HG03442 (cell line): ENCODE data around the gene RNF180.
"Not testable (repeated sequence)": the region's sequence is repeated elsewhere in the genome, so short reads cannot be mapped to it uniquely, and the experiment has no call there.

Source experiments
- ATAC-seq: cut with Tn5 transposase; IDR thresholded peaks from one replicate; pipeline ENCODE4 v1.9.1; 2021; ENCODE audit warnings: mild to moderate bottlenecking, moderate library complexity; ENCODE audit not compliant: unreplicated experiment

The RNF180 gene

GRCh38 chr5:64176301-64176700 lies 10.7 kb downstream of the RNF180 start:
- ATAC-seq, result no peak

DNA sequence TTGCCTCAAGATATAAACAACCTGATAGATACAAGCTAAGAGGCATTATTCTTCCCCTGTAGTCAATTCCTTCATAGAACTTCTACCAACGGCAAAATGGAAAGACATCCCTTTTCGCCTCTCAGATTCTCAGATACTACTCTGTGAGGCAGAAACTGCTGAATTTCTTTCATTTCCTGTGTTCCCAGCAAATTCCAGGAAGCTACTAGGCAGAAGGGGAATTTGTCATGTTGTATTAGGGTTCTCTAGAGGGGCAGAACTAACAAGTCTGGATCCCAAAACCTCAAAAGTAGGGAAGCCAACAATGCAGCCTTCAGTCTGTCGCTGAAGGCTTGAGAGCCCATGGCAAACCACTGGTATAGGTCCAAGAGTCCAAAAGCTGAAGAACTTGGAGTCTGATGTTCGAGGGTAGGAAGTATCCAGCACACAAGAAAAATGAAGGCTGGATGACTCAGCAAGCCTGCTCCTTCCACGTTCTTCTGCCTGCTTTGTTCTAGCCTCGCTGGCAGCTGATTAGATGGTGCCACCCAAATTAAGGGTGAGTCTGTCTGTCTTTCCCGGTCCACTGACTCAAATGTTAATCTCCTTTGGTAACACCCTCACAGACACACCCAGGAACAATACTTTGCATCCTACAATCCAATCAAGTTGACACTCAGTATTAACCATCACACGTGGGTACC lies 15.2 kb downstream of the RNF180 start:
- no peak for ATAC-seq

- no peak for ATAC-seq
Measured at GRCh38 chr5:64181440-64181839, 15.8 kb downstream of the RNF180 start.

GRCh38 chr5:64183956-64184355 lies 18.3 kb downstream of the RNF180 start:
- ATAC-seq, result no peak

DNA sequence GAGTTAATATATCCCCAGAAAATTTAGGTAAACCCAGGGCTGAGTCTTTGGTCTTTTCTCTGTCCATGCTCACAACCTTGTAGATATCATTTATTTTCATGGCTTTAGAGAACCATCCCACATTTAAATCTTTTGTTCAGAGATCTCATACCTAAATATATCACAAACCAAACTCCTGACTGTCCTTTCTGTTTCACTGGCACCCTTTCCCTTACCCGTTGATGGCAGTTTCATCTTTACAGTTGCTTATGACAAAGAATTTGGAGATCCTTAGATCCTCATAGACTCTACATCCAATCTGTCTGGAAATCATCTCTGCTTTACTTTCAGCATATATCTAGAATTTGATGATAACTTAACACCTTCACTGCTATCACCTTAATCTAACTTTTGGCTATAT lies 19.2 kb downstream of the RNF180 start:
- no peak for ATAC-seq

DNA sequence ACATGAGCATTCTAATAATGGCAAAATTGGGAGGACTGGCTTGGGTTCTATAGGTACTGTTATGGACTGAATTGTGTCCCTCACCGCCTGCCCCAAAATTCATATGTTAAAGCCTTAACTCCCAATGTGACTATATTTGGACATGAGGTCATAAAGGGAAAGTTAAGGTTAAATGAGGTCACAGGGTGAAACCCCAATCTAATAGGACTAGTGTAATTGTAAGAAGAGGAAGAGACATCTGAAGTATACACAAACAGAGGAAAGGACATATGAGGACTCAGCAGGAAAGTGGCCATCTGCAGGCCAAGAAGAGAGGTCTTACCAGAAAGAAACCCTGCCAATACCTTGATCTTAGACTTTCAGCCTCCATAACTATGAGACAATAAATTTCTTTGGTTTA lies 23.1 kb downstream of the RNF180 start:
- no peak for ATAC-seq

DNA sequence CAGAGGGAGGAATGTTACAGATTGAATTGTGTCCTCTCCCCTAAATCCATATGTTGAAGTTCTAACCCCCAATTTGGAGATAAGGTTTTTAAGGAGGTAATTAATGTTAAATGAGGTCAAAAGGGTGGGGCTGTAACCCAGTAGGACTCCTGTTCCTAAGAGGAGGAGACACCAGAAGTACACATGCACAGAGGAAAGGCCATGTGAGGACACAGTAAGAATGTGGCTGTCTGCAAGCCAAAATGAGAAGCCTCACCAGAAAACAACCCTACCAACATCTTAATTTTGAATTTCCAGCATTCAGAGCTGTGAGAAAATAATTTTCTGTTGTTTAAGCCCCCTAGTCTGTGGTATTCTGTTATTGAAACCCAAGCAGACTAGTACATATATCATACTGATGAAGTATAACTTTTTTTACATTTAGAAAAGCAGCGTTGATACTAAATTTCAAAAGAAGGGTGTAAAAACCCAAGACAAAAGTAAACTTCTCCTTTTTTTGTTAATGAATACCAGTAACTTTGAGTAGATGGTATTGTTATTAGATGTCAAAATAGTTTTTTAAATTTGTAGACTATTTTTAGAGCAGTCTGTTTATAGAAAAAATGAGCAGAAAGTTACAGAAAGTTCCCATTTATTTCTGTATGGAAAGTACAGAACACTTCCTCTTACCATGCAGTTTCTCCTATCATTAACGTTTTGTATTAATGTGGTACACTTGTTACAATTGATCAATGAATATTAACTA lies 25.1 kb downstream of the RNF180 start:
- no peak for ATAC-seq

DNA sequence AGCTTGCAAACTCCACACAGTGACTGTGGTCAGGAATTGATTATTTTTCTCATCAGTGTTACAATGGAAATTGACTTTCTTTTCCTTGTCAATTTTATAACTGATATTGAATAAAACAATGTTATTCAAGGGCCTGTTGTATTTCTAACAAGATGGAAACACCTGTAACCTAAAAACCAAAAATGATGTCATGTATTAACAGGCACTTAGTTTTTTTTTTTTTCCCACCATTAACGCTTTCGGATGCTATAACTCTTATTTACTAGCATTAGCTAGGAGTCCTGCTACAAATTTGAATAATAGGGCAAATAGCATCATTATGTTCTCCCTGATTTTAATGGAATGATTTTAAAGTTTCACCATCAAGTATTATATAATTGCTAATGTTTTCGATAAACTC lies 30.3 kb downstream of the RNF180 start:
- ATAC-seq, result no peak

DNA sequence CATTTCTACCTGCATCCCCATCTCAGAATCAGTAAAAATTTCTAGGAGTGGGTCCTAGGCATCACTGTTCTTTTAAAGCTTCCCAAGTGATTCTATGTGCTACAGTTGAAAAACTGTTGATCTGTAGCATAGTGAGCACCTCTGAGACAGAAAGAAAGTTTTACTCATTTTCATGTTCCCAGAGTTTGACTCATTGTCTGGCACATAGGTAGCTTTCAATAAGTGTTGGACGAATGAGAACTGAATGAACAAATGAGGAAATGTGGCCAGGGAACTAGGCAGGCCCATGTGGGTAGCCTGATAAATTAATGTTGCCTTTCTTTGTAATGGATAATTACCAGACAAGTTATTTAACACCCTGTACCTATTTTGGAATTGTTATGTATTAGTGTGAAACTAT lies 33.8 kb downstream of the RNF180 start:
- no peak for ATAC-seq

GRCh38 chr5:64201996-64202395 lies 36.4 kb downstream of the RNF180 start:
- ATAC-seq, result no peak

DNA sequence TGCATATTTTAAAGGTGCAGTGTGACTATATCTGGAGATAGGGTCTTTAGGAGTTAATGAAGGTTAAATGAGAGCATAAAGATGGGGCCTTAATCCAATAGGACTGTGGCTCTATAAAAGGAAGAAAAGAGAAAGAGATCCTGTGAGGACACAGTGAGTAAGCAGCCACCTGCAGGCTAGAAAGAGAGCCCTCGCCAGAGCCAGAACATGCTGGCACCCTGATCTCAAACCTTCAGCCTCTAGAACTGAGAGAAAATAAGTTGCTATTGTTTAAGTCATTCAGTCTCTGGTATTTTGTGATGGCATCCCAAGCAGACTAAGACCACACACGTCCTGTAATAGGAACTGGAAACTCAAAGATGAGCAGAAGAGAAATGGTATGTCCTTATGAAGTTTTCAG lies 41.0 kb downstream of the RNF180 start:
- no peak for ATAC-seq

GRCh38 chr5:64207978-64208377 lies 42.3 kb downstream of the RNF180 start:
- no peak for ATAC-seq

GRCh38 chr5:64209353-64209752 lies 43.7 kb downstream of the RNF180 start:
- ATAC-seq, result no peak

- no peak for ATAC-seq
Measured at GRCh38 chr5:64210866-64211265, 45.2 kb downstream of the RNF180 start.

GRCh38 chr5:64213011-64213410 lies 47.4 kb downstream of the RNF180 start:
- no peak for ATAC-seq

GRCh38 chr5:64213531-64213930 lies 47.9 kb downstream of the RNF180 start:
- ATAC-seq, result no peak

GRCh38 chr5:64214132-64214531 lies 48.5 kb downstream of the RNF180 start:
- no peak for ATAC-seq

- ATAC-seq, result no peak
Measured at GRCh38 chr5:64221911-64222310, 56.3 kb downstream of the RNF180 start.

- ATAC-seq, result not testable (repeated sequence)
Measured at GRCh38 chr5:64225286-64225981, 59.8 kb downstream of the RNF180 start.

GRCh38 chr5:64227131-64227537 lies 61.5 kb downstream of the RNF180 start:
- ATAC-seq, result not testable (repeated sequence)

- ATAC-seq, result peak; percentile 63
Measured at GRCh38 chr5:64229163-64229774, 63.6 kb downstream of the RNF180 start.

GRCh38 chr5:64260756-64261155 lies 95.1 kb downstream of the RNF180 start:
- no peak for ATAC-seq
